Measurements from ENCODE around the gene GOLGA8S.
"Not testable (repeated sequence)": the region's sequence is repeated elsewhere in the genome, so short reads cannot be mapped to it uniquely, and the experiment has no call there.

GOLGA8S gene, protein sequence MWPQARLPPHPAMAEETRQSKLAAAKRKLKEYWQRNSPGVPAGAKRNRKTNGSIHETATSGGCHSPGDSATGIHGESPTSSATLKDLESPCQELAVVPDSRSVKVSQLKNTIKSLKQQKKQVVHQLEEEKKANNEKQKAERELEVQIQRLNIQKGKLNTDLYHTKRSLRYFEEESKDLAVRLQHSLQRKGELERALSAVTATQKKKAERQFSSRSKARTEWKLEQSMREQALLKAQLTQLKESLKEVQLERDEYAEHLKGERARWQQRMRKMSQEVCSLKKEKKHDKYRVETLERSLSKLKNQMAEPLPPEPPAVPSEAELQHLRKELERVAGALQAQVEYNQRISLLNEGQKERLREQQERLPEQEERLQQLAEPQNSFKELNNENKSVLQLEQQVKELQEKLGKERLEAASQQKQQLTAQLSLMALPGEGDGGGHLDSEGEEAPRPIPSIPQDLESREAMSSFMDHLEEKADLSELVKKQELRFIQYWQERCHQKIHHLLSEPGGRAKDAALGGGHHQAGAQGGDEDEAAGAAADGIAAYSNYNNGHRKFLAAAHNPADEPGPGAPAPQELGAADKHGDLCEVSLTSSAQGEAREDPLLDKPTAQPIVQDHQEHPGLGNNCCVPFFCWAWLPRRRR

DNA sequence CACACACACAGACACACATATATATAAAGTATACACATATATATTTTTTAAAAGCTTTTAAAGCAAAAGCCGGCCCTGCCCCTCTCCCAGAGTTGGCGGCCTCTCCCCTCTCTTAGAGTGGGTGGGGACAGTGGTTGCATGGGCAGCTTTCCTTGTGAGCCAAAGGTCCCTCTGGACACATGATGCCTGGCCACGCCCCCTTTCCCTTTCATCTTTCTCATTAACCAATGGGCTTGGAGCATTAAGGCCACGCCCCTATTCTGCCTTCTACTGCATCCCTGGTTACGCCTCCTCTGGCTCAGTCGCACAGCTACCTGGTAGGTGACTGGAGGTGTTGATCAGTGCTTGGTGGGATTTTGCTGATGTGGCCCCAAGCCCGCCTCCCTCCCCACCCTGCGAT is at the start of gene GOLGA8S:
GOLGA8S (plus strand) TSS at position 301 of the 400 bp plus-strand sequence; CDS start at position 363, 62 bp downstream.
- not testable (repeated sequence) for DNase-seq

DNA sequence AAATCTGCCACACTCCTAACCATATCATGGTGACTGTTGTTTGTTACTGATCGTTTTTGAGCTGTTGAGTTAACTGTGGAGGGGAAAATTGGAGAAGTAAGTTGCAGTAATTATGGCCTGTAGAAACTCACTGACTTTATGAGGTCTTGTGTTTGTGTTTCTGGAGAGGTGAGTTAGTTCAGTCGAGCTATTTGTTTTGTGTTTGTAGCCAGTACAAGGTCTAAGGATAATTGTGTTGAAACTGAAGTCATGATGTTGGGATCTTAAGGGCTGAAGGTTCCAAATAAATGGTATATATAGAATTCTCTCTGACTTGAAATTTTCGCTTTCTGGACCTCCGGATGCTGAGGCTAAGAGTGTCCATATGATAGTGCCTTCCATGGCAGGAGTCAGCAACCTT is 49.7 kb upstream of the GOLGA8S start:
- not testable (repeated sequence) for DNase-seq

DNA sequence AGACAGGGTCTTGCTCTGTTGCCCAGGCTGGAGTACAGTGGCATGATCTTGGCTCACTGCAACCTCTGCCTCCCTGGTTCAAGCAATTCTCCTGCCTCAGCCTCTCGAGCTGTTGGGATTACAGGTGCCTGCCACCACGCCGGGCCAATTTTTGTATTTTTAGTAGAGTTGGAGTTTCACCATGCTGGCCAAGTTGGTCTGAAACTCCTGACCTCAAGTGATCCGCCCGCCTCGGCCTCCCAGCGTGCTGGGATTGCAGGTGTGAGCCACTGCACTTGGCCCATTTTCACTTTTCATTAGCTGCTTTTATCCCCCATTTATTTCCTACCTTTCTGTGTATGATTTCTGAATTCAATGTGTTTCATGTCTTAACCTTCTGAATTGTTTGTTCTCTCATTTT is 48.6 kb upstream of the GOLGA8S start:
- DNase-seq, result not testable (repeated sequence)

DNA sequence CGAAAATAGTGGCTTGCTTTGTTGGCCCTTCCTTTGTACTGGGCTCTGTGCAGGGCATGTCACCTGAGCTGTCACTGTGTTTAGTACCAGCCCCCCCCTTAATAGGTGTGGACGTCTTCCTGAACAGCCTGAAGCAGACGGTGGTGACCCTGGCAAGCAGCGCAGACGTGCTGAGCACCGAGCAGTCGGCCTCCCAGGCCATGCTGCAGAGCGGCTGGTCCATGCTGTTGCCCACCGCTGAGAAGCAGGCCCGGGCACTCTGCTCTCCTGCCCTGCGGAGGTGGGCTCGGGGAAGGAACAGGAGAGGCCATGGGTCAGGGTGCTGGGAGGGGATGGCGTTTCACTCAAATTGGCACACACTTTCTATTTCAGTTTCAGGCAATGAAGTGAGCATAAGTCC is 43.3 kb upstream of the GOLGA8S start:
- DNase-seq, result not testable (repeated sequence)

DNA sequence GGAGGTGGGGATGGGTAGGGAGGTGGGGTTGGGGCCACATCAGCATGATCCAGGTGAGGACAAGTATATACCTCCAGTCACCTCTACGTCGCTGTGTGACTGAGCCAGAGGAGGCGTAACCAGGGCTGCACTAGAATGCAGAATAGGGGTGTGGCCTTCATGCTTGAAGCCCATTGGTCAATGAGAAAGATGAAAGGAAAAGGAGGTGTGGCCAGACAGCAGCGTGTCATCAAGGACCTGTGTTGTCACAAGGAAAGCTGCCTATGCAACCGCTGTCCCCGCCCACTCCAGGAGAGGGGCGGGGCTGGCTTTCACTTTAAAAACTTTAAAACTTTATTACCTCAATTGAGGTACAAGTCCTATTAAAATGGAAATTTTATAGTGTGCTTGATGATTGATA is 20.5 kb upstream of the GOLGA8S start, which contains the start of gene GOLGA6L26:
GOLGA6L26 (minus strand) TSS at position 101 of the 400 bp plus-strand sequence; CDS start at position 40, 61 bp downstream.
- DNase-seq, result not testable (repeated sequence)

DNA sequence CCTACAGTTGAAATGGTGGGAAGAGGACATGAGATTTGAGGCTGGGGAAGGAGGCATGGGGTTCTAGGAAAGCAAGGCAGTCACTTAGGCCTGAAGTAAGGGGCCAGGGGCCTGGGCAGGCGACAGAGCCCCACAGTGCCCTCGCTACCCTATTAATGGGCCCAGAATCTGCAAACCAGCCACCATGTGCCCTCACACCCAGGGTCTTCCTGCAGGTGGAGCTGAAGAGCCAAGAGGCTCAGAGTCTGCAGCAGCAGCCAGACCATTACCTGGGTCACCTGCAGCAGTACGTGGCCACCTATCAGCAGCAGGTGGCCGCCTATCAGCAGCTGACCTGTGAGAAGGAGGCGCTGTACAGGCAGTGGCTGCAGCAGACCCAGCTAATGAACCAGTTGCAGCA is 8.1 kb downstream of the GOLGA8S start:
- DNase-seq, result not testable (repeated sequence)

DNA sequence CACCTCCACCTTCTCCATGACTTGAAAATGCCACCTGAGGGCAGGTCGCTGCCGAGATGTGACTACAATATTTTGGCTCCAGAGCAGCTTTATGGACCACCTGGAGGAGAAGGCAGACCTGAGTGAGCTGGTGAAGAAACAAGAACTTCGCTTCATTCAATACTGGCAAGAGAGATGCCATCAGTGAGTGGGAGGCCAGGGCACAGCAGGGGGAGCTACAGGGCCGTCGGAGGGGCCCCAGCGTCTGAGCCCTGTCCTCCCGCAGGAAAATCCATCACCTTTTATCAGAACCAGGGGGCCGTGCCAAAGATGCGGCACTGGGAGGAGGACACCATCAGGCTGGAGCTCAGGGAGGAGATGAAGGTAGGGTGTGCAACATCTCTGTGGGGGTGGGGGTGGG is 9.7 kb downstream of the GOLGA8S start:
- not testable (repeated sequence) for DNase-seq

DNA sequence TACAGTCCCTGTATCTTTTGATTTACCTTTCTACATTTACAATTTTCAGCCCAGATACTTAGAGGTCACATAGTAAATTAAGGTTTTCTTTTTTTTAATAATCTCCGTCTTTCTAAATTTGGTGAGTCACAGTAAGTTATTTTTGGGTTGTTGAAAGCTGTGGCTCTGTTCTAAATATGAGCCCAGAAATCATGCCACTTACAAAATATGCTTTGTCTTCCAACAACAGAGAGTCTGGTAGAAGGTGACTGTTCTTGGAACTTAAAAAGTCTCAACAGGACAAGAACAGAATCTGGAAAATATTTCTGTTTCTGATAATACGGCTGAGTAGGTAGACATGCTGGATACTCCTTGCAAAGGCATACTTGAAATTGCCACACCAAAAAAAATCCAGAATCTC is 16.0 kb downstream of the GOLGA8S start:
- DNase-seq, result no peak

DNA sequence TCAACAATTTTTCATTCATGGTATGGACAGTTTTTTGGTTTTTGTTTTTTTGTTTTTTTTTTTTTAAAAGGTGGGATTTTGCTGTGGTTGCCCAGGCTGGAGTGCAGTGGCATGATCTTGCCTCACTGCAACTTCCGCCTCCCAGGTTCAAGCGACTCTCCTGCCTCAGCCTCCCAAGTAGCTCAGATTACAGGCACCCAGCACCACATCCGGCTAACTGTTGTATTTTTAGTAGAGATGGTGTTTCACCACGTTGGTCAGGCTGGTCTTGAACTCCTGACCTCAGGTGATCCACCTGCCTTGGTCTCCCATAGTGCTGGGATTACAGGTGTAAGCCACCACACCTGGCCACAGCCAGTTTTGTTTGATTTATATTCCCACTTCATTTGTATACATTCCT is 16.6 kb downstream of the GOLGA8S start:
- not testable (repeated sequence) for DNase-seq

DNA sequence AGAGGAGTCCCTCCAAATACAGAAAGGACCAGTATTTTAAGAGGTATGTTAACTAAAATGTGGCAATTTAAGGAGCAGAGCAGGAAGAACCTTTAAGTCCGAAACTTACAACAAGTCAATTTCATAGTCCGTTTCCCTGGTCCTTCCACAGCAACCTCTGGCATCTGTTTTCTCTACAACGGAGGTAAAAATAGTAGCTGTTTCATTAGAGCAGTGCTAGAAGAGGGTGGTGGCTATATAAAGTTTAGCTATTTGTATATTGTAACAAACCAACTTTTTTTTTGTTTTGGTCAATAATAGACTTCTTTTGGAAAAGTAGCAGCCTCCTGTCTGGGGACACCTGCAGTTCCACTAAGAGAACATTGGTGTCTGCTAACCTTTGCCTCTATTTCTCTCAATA is 17.3 kb downstream of the GOLGA8S start:
- not testable (repeated sequence) for DNase-seq

DNA sequence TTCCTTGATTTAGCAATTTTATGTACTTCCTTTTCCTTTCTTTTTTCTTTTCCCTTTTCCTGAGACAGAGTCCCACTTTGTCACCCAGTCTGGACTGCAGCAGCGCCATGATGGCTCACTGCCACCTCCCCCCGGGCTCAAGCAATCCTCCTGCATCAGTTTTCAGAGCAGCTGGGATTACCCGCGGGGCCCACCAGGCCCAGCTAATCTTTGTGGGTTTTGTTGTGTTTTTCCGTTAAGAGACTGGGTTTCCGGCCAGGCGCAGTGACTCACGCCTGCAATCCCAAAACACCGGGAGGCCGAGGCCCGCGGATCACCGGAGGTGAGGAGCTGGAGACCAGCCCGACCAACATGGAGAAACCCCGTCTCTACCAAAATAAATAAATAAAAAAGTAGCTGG is 17.7 kb downstream of the GOLGA8S start:
- no peak for DNase-seq

DNA sequence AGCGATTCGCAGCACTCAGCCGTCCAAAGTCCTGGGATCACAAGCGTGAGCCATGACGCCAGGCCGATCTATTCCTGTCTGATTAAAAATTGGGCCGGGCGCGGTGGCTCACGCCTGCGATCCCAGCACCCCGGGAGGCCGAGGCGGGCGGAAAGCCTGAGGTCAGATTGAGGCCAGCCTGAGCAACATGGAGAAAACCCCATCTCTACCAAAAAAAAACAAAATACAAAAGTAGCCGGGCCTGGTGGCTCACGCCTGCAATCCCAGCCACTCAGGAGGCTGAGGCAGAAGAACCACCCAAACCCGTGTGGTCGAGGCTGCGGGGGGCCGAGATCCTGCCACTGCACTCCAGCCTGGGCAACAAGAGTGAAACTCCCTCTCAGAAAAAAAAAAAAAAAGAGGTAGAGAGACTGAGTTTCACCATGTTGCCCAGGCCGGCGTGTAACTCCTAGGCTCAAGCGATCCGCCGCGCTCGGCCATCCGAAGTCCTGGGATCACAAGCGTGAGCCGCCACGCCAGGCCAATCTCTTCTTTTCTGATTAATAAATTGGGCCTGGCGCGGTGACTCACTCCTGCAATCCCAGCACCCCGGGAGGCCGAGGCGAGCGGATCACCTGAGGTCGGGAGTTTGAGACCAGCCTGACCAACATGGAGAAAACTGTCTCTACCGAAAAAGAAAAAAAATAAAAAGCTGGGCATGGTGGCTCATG is 18.5 kb downstream of the GOLGA8S start:
- DNase-seq, result not testable (repeated sequence)

DNA sequence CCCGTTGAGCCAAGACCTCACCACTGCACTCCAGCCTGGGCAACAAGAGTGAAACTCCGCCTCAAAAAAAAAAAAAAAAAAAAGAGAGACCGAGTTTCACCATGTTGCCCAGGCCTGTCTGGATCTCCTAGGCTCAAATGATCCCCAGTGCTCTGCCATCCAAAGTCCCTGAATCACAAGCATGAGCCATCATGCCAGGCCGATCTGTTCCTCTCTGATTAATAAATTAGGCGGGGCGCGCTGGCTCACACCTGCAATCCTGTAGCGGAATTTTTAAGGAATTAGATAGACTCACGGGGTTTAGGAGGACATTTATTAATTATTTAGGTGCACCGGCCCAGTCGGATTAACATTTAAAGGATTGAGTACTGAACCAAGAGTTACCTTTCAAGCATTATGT is 19.7 kb downstream of the GOLGA8S start:
- not testable (repeated sequence) for DNase-seq

DNA sequence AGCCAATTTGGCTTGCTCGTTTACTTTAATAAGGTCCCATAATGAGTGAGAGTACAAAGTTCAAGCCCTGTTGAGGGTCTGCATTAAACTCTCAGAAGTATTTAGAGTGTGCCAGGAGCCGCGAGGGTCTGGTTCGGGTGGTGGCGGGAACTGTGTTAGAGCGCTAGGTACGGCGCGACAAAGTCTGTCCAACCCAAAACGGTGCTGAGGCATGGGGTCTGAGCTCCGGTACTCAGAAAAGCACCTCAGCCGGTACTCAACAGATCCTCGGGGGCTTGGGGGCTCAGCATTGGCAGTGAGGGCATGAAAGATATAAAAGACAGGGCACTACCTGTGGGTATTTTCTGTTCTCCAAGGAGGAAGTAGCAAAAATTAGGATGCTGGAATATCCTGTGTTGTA is 24.4 kb downstream of the GOLGA8S start:
- not testable (repeated sequence) for DNase-seq

DNA sequence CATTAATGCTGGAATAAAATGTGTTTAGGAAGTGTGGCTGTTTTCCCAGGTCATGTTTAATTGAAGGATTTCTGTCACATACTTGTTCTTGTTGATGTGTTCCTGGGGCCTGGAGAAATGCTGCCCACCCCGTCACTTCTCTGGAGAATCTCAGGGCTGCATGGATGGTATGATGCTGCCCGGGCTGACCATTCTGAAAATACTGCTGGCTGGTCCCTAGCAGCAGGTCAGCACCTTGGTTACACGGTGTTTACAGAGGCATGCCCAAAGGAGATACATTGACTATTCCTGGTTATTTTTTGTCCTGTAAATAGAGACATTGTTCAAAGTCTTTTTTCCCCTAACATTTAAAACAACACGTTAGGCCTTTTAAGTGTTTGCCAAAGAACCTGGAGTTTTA is 26.2 kb downstream of the GOLGA8S start:
- DNase-seq, result not testable (repeated sequence)

DNA sequence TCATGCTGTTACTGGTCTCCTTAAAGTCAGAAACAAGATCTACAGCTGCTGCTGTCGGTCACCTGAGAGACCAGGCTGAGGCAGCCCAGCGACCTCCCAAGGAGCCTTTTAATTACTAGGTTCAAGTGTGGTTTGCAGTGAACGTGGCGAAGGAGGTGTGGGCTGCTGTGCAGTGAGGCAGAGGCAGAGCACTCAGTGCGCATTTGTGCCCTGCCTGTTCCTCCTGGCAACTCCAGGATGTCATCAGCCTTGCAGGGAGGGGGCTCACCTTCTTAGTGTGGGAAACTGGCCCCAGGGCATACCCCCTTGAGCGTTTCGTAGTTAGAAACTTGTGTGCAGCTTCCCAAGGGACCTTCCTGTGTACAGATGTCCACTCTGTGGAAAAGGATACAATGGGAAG is 26.6 kb downstream of the GOLGA8S start:
- not testable (repeated sequence) for DNase-seq

DNA sequence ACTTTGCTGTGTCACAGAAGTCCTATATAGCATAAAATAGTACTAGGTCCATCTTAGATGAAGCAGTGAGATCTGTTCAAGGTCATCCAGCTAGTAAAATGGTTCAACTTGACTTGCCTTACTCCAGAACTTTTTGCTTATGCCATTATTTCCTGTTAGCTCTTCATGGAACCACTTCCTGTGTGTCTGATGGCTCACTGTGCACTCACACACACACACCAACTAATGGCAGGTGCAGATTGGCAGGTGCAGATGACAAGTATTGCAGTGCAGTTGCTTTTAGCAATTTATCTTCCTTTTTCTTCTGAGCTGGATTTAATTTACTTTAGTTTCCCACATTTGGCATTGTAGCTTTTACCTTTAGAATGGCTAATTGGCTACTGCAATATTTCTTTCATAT is 29.8 kb downstream of the GOLGA8S start:
- DNase-seq, result no peak

DNA sequence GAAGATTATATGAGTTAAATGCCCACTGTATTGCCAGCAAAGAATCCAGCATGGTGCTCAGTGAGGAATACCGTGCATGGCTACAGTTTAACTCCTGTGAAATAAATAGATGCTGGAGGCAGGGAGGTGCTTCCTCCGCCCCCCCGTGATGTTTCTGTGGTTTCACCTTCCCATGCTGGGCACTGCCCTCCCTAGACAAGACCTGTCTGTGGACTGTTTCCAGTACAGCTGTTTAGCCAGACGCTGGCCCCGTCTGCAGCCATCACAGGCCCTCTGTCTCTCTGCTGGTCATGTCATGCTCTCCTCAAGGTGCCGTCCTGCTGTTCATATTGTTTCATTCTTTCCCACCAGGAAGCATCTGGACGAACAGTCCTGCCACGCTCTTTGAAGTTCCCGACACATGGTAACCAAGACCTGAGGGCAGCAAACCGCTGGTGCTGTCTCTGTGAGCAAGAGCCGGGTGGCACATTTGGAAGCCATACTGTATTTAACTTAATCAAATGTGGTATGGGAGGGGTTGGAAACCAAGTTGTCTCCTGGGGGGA is 31.4 kb downstream of the GOLGA8S start:
- DNase-seq, result no peak

DNA sequence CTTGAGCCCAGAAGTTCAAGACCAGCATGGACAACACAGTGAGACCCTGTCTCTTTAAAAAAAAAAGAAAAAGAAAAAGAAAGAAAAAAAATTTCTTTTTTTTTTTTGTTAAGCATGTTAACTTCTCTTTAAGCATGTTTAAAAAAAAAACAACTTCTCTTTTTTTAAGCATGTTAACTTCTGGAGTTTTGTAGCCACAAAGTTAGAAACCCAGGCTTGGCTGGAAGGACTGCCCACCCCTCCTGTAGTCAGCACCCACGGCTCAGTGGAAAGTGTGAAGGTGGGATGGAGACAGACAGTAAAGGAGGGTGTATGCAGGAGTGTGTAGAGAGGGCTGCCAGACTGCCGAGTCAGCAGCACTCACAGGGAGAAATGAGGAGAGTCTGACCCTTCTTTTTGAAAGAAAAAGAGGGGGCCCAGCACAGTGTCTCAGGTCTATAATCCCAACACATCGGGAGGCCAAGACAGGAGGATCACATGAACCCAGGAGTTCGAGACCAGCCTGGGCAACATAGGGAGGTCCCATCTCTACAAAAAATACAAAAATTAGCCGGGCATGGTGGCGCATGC is 33.2 kb downstream of the GOLGA8S start:
- DNase-seq, result no peak

DNA sequence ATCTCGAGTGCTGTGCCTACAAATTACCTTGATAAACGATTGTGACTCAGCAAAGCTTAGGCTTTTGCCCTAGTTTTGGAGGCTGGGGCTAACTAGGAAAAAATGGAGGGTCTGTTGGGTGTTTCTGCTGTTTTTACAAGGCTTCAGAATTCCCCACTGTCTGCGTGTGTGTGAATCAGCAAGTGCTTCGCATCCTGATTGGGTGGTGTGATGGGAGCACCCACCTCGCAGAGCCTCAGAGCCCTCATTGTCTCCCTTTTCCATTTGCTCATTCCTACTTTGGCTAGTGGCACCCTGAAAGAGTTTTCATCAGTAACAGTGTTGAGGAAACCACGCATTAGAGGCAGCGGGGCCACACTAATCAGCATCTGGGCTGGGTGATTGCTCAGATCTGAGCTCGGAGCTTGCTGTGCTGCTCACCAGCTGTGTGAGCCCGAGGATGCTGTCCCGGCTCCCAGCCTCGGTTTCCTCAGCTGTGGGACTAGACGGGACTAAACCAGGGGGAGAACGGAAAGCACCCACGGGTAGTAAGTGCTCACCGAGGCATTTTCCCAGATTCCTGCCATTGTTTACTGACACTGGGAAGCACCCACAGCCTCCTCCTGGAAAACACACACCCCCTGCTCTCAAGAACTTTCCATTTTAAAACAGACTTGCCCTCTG is 40.6 kb downstream of the GOLGA8S start:
- DNase-seq, result no peak

DNA sequence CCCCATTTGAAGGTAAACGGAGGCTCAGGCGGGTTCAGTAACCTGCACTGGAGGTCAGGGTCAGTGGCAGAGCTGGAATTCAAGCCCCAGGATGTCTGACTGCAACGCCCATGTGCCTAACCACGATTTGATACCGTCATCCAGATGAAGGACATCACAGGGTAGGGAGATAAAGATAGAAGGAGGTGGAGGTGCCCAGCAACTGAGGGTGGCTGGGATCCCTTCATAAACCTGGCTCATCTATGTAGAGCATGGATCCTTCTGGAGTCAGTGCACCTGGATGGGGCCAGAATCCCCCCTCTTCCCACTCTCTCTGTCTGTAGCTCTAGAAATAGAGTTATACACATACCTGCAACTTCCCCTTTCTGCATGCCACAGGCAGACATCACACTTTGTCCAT is 41.3 kb downstream of the GOLGA8S start:
- no peak for DNase-seq

DNA sequence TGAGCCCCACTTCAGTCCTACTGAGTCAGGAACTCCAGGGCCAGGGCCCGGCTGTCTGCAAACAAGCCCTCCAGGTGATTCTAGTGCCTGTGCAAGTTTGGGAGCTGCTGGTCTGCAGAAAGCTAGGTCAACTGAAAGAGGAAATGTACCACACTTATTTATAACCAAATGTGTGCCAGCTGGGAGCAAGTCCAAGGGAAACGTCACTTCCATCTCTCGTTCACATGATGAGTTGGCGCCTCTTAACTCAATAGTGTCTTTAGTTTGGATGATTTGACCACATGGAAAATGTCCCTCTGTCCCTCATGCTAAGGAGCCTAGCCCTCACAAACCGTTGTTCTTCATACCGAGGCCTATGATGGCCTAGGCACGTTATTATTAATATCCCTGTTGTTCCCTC is 43.2 kb downstream of the GOLGA8S start:
- no peak for DNase-seq

All from left hindlimb (tissue), 1 donor.